Tibial nerve (tissue), 4 donors: ENCODE results near the gene NPLOC4. TPM values are rescaled to one million over a fixed set of nuclear protein-coding genes. Genes with fewer than 3 reads are reported as not detected.

Source experiments
- DNase-seq, 2 donors: peaks; one replicate each; pipeline ENCODE4 v3.0.0-alpha.2; 2019; ENCODE audit warnings: low spot score in 2 of 2
- H3K27ac ChIP-seq, 4 donors: fragments of 200-600 bp; sonication (generic) in 3 of 4; one replicate each; pipeline ENCODE4 v1.5.1; 2017 to 2019; ENCODE audit warnings: mild to moderate bottlenecking in 1 of 4
- H3K27me3 ChIP-seq, 2 donors: fragments of 200-600 bp; sonication (generic) in 1 of 2; one replicate each; pipeline versions ENCODE4 v1.5.1 to v1.6.0; 2017 to 2019
- H3K36me3 ChIP-seq, 3 donors: fragments of 200-600 bp; sonication (generic); one replicate each; pipeline ENCODE4 v1.5.1; 2018 to 2019
- H3K4me1 ChIP-seq, 4 donors: fragments of 200-600 bp; sonication (generic) in 3 of 4; one replicate each; pipeline ENCODE4 v1.5.1; 2017 to 2019
- H3K4me3 ChIP-seq, 4 donors: fragments of 200-600 bp; sonication (generic) in 3 of 4; one replicate each; pipeline ENCODE4 v1.5.1; 2017 to 2019; ENCODE audit warnings: mild to moderate bottlenecking in 1 of 4, moderate library complexity in 1 of 4
- H3K9me3 ChIP-seq, 4 donors: fragments of 200-600 bp; sonication (generic) in 3 of 4; one replicate each; pipeline ENCODE4 v1.5.1; 2017 to 2019
- CTCF ChIP-seq, 5 experiments: fragments of 200-600 bp in 3 of 5; fragments of 450-650 bp in 2 of 5; sonication (generic) in 3 of 5; IDR thresholded peaks; one replicate each; pipeline ENCODE4 v1.5.1; 2016 to 2019; ENCODE audit warnings: antibody characterized with exemption in 5 of 5, mild to moderate bottlenecking in 3 of 5, moderate library complexity in 2 of 5
- EP300 ChIP-seq, 2 donors: sonication (generic); formaldehyde crosslinking; IDR thresholded peaks; one replicate each; pipeline ENCODE4 v1.6.1; 2017; ENCODE audit warnings: antibody characterized with exemption in 2 of 2, mild to moderate bottlenecking in 1 of 2
- POLR2A ChIP-seq, 2 donors: fragments of 450-650 bp; IDR thresholded peaks; one replicate each; pipeline ENCODE4 v1.6.1; 2017; ENCODE audit warnings: antibody characterized with exemption in 2 of 2, mild to moderate bottlenecking in 2 of 2, moderate library complexity in 2 of 2
- WGBS, 2 donors: methylation state at CpG; one replicate each; pipeline ENCODE4 v1.1.5; 2018; 5-methylcytosine and 5-hydroxymethylcytosine counted together
- small RNA-seq: library from RNA; depleted of rRNA; stranded (forward); fragments of <200 nt; gene quantifications from one replicate; pipeline ENCODE3, GENCODE V24; 2016
- total RNA-seq, 4 donors: library from RNA; depleted of rRNA; stranded (reverse); fragments of >200 nt; gene quantifications; one replicate each; pipeline ENCODE4 v1.1.0, GENCODE V29; 2016

The NPLOC4 gene
- total RNA-seq, 4 donors from 2014 or later: 51.1 to 79.2 (median 62.1) TPM

- no peak for DNase-seq
- Histone ChIP-seq H3K27ac (peak overlapping the region; percentile 91 to 100 (median 95)), H3K36me3 (peaks cover 0 to 48% (median 17%) of the 10 kb centered on the region in 3 donors), H3K27me3 (no peaks in the 10 kb centered on the region), H3K4me1 (peaks cover 0 to 31% (median 22%) of the 10 kb centered on the region in 4 donors), H3K9me3 (no peaks in the 10 kb centered on the region), H3K4me3 (peak overlapping the region; percentile 90 to 96 (median 95))
- 0% methylated on average over 17 to 29 of the region's 48 CpGs for WGBS, 2 donors
- TF ChIP-seq EP300 (IDR thresholded peaks at IDR 0.05) (peak in 1 of 2 donors; percentile 13), POLR2A (IDR thresholded peaks at IDR 0.05) (no peak), CTCF (IDR thresholded peaks at IDR 0.05) (no peak)
Measured at GRCh38 chr17:81510785-81511553, 125.9 kb downstream of the NPLOC4 start.

GRCh38 chr17:81509972-81510784 lies 126.7 kb downstream of the NPLOC4 start:
- Histone ChIP-seq H3K27ac (peak overlapping the region; percentile 19 to 100 (median 95)), H3K36me3 (peaks cover 0 to 48% (median 17%) of the 10 kb centered on the region in 3 donors), H3K4me3 (peak overlapping the region; percentile 90 to 96 (median 95)), H3K9me3 (no peaks in the 10 kb centered on the region), H3K27me3 (no peaks in the 10 kb centered on the region), H3K4me1 (peaks cover 0 to 24% (median 16%) of the 10 kb centered on the region in 4 donors)
- TF ChIP-seq CTCF (IDR thresholded peaks at IDR 0.05) (no peak), POLR2A (IDR thresholded peaks at IDR 0.05) (no peak), EP300 (IDR thresholded peaks at IDR 0.05) (no peak)
- no peak for DNase-seq
- 2 to 6% methylated on average over 22 of the region's 22 CpGs for WGBS, 2 donors

GRCh38 chr17:81509207-81509971 lies 127.5 kb downstream of the NPLOC4 start:
- no peaks in the 10 kb centered on the region for H3K9me3 ChIP-seq
- WGBS, 2 donors: 13 to 15% methylated on average over 12 of the region's 12 CpGs
- H3K27ac ChIP-seq: peak overlapping the region; percentile 19 to 100 (median 95)
- TF ChIP-seq POLR2A (IDR thresholded peaks at IDR 0.05) (no peak), EP300 (IDR thresholded peaks at IDR 0.05) (no peak), CTCF (IDR thresholded peaks at IDR 0.05) (no peak)
- no peaks in the 10 kb centered on the region for H3K27me3 ChIP-seq
- peak overlapping the region; percentile 90 to 96 (median 95) for H3K4me3 ChIP-seq
- H3K36me3 ChIP-seq: peaks cover 0 to 48% (median 17%) of the 10 kb centered on the region in 3 donors
- DNase-seq: no peak
- H3K4me1 ChIP-seq: peaks cover 0 to 24% (median 16%) of the 10 kb centered on the region in 4 donors

- H3K9me3 ChIP-seq: no peaks in the 10 kb centered on the region
- peaks cover 0 to 48% (median 17%) of the 10 kb centered on the region in 3 donors for H3K36me3 ChIP-seq
- DNase-seq: no peak
- peak overlapping the region; percentile 90 to 96 (median 95) for H3K4me3 ChIP-seq
- TF ChIP-seq POLR2A (IDR thresholded peaks at IDR 0.05) (no peak), CTCF (IDR thresholded peaks at IDR 0.05) (no peak), EP300 (IDR thresholded peaks at IDR 0.05) (no peak)
- H3K27me3 ChIP-seq: no peaks in the 10 kb centered on the region
- H3K4me1 ChIP-seq: peaks cover 0 to 18% (median 13%) of the 10 kb centered on the region in 4 donors
- WGBS, 2 donors: 58 to 68% methylated on average over 10 of the region's 10 CpGs
- peak overlapping the region in 3 of 4 donors; percentile 94 to 100 (median 96) for H3K27ac ChIP-seq
Measured at GRCh38 chr17:81508639-81509206, 128.2 kb downstream of the NPLOC4 start.

Small RNA genes within 50 kb of the gene (small RNA-seq; reads per million reads assigned to genes)
- not detected for gene RF00019

Other genes with a start within 250 kb of the NPLOC4 start
- gene BAHCC1, start 241.7 kb downstream of the NPLOC4 start, total RNA-seq: 10 to 100 TPM; 15.1 to 38.7 (median 27.4) TPM
- 1,000 to 10,000 TPM; 2,372 to 2,875 (median 2,670) TPM for gene ACTG1, start 124.3 kb downstream of the NPLOC4 start, total RNA-seq
- gene FSCN2, start 108.7 kb downstream of the NPLOC4 start, total RNA-seq: 1 to 10 TPM in 3 of 4 donors, under 1 TPM in 1; 0.42 to 4.4 (median 3.7) TPM
- gene FAAP100, start 84.8 kb downstream of the NPLOC4 start, total RNA-seq: 10 to 100 TPM; 20.1 to 41.7 (median 26.7) TPM
- gene TSPAN10, start 84 bp upstream of the NPLOC4 start, total RNA-seq: under 1 TPM in 2 of 4 donors, not detected in 2; 0.22 to 0.84 TPM
- not detected for gene PDE6G, start 19.4 kb upstream of the NPLOC4 start, total RNA-seq
- gene OXLD1, start 29.5 kb upstream of the NPLOC4 start, total RNA-seq: 10 to 100 TPM; 31.4 to 38.1 (median 35.8) TPM
- 10 to 100 TPM; 10.9 to 35.7 (median 14.4) TPM for gene CCDC137, start 29.6 kb upstream of the NPLOC4 start, total RNA-seq
- gene ARL16, start 46.7 kb upstream of the NPLOC4 start, total RNA-seq: 10 to 100 TPM; 22.1 to 37.9 (median 34.3) TPM
- gene HGS, start 46.9 kb upstream of the NPLOC4 start, total RNA-seq: 100 to 1,000 TPM in 2 of 4 donors, 10 to 100 TPM in 2; 75.2 to 166 (median 104) TPM
- 10 to 100 TPM; 26.1 to 63.3 (median 35.8) TPM for gene MRPL12, start 66.3 kb upstream of the NPLOC4 start, total RNA-seq
- gene SLC25A10, start 75.2 kb upstream of the NPLOC4 start, total RNA-seq: 10 to 100 TPM; 10.8 to 32.1 (median 22.6) TPM
- gene GCGR, start 167.0 kb upstream of the NPLOC4 start, total RNA-seq: 10 to 100 TPM in 2 of 4 donors, 1 to 10 TPM in 2; 1.8 to 14.7 (median 8.1) TPM
- 100 to 1,000 TPM in 1 of 4 donors, 10 to 100 TPM in 3; 78.7 to 105 (median 92.5) TPM for gene MCRIP1, start 196.2 kb upstream of the NPLOC4 start, total RNA-seq
- 1 to 10 TPM in 1 of 4 donors, not detected in 3; 2.6 TPM for gene PPP1R27, start 197.9 kb upstream of the NPLOC4 start, total RNA-seq
- 100 to 1,000 TPM; 385 to 594 (median 472) TPM for gene P4HB, start 223.4 kb upstream of the NPLOC4 start, total RNA-seq
- 100 to 1,000 TPM; 190 to 484 (median 237) TPM for gene ARHGDIA, start 234.2 kb upstream of the NPLOC4 start, total RNA-seq